HUES6 (cell line): ENCODE data around the gene SLC12A7.

Source experiments
- H3K27ac ChIP-seq: 2 replicates; pipeline ENCODE4 v1.7.0; 2013; ENCODE audit warnings: low read depth, mild to moderate bottlenecking, low read length, inconsistent platforms
- H3K27me3 ChIP-seq: 2 replicates; pipeline ENCODE4 v1.6.1; 2013; ENCODE audit warnings: low read length; ENCODE audit not compliant: control insufficient read depth, insufficient read depth
- H3K36me3 ChIP-seq: 2 replicates; pipeline ENCODE4 v1.6.1; 2013; ENCODE audit warnings: low read length; ENCODE audit not compliant: control insufficient read depth, insufficient read depth
- H3K4me1 ChIP-seq: 2 replicates; pipeline ENCODE4 v1.6.1; 2013; ENCODE audit warnings: low read length; ENCODE audit not compliant: control insufficient read depth, insufficient read depth
- H3K4me3 ChIP-seq: 2 replicates; pipeline ENCODE4 v1.5.1; 2013; ENCODE audit warnings: low read depth, low read length
- H3K9ac ChIP-seq: one replicate; pipeline ENCODE4 v1.6.1; 2013; ENCODE audit warnings: mild to moderate bottlenecking, low read length
- H3K9me3 ChIP-seq: 2 replicates; pipeline ENCODE4 v1.6.1; 2013; ENCODE audit warnings: low read depth, low read length; ENCODE audit not compliant: control insufficient read depth, insufficient read depth

SLC12A7 gene

DNA sequence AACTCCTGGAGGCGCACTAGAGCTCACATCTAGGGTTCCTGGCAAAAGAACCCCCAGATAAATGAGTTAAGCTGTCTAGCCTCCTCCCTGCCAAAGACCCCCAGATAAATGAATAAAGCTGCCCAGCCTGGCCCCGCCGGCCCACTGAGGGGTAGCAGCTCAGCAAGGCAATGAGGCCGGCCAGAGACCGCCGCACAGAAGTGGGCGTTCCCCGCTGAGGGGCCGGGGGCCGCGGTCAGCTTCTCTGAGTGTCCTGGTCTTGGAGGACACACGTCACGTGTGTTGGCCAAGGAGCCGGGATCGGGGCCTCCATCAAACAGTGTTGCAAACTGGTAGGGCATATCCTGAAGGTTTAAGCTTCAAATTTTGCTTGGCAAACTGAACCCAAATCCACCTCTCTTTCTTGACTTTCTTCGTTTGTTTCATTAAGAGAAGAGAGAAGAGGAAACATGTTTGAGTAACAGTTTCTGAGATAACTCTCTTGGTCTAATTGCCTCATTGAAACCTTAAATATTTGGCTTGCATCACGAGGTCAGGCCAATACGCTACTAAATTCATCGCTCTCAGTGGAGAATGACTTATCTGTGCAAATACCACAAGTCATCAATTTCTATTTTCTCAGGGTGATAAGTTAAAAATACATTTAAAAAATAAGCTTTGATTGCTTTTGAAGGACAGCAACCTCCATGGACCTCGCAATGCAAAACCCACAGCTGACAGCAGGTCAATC is 11.7 kb upstream of the SLC12A7 start:
- Histone ChIP-seq H3K27ac (no peak overlapping the region), H3K4me3 (no peak overlapping the region), H3K36me3 (no peaks in the 10 kb centered on the region), H3K27me3 (peaks cover 3% of the 10 kb centered on the region; the same call in 1 of the 2 replicates), H3K9ac (no peak overlapping the region), H3K9me3 (peaks cover 8% of the 10 kb centered on the region; the same call in 1 of the 2 replicates), H3K4me1 (peaks cover 11% of the 10 kb centered on the region; the same call in 1 of the 2 replicates)

DNA sequence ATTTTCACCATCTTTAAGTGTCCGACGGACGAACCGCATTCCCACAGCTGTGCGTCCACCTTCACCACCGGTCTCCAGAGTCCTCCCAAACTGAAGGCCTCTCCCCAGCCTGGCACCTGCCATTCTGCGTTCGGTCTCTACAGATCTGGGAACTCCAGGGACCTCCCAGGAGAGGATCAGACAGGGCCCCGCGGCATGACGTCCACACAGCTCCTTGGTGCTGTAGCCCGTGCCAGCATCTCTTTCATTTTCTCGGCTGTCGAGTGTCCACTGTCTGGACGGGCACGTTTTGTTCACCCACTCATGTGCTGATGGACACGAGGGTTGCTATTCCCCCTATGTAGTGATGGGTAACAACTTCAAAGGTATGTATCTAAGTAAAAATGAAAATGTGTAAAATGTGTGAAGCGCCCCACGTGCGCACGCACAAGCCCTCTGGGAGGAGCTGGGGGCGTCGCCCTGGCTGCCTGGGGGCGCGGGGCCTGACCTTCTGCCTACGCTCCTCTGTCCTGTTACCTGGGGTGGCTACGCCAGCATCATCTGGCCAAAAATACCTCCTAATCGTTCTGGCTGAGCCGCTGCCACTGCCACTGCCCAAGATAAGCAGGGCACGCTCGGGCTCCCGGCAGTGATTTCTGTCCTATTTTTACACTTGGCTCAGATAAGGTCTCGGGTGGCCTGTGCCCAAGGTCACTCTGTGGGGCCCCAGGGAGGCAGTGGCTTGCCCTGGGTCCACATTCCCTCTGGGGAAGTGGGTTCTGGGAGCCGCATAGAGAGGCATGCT is 10.8 kb upstream of the SLC12A7 start:
- no peak overlapping the region for H3K4me3 ChIP-seq
- no peaks in the 10 kb centered on the region for H3K36me3 ChIP-seq
- no peak overlapping the region for H3K9ac ChIP-seq
- H3K27me3 ChIP-seq = peaks cover 3% of the 10 kb centered on the region; the same call in 1 of the 2 replicates
- peaks cover 17% of the 10 kb centered on the region; the same call in 1 of the 2 replicates for H3K4me1 ChIP-seq
- H3K27ac ChIP-seq = no peak overlapping the region
- peaks cover 8% of the 10 kb centered on the region; the same call in 1 of the 2 replicates for H3K9me3 ChIP-seq

GRCh38 chr5:1121891-1122290 is 10.0 kb upstream of the SLC12A7 start:
- peaks cover 17% of the 10 kb centered on the region; the same call in 1 of the 2 replicates for H3K4me1 ChIP-seq
- no peaks in the 10 kb centered on the region for H3K36me3 ChIP-seq
- H3K9ac ChIP-seq = no peak overlapping the region
- peaks cover 8% of the 10 kb centered on the region; the same call in 1 of the 2 replicates for H3K9me3 ChIP-seq
- peaks cover 3% of the 10 kb centered on the region; the same call in 1 of the 2 replicates for H3K27me3 ChIP-seq
- no peak overlapping the region for H3K4me3 ChIP-seq
- H3K27ac ChIP-seq = no peak overlapping the region

GRCh38 chr5:1121044-1121443 is 9.2 kb upstream of the SLC12A7 start:
- Histone ChIP-seq H3K27me3 (peaks cover 6% of the 10 kb centered on the region; the same call in 1 of the 2 replicates), H3K9ac (no peak overlapping the region), H3K27ac (no peak overlapping the region), H3K36me3 (no peaks in the 10 kb centered on the region), H3K4me1 (peaks cover 17% of the 10 kb centered on the region; the same call in 1 of the 2 replicates), H3K4me3 (no peak overlapping the region), H3K9me3 (peaks cover 8% of the 10 kb centered on the region; the same call in 1 of the 2 replicates)

- Histone ChIP-seq H3K27me3 (peaks cover 6% of the 10 kb centered on the region; the same call in 1 of the 2 replicates), H3K36me3 (no peaks in the 10 kb centered on the region), H3K9ac (no peak overlapping the region), H3K4me1 (peaks cover 17% of the 10 kb centered on the region; the same call in 1 of the 2 replicates), H3K4me3 (no peak overlapping the region), H3K9me3 (peaks cover 8% of the 10 kb centered on the region; the same call in 1 of the 2 replicates), H3K27ac (no peak overlapping the region)
Observed at GRCh38 chr5:1120236-1120999, 8.6 kb upstream of the SLC12A7 start.

- Histone ChIP-seq H3K27me3 (peaks cover 6% of the 10 kb centered on the region; the same call in 1 of the 2 replicates), H3K36me3 (no peaks in the 10 kb centered on the region), H3K4me1 (peaks cover 17% of the 10 kb centered on the region; the same call in 1 of the 2 replicates), H3K4me3 (no peak overlapping the region), H3K9ac (no peak overlapping the region), H3K9me3 (peaks cover 4% of the 10 kb centered on the region; the same call in 1 of the 2 replicates), H3K27ac (no peak overlapping the region)
Observed at GRCh38 chr5:1119312-1119831, 7.5 kb upstream of the SLC12A7 start.

DNA sequence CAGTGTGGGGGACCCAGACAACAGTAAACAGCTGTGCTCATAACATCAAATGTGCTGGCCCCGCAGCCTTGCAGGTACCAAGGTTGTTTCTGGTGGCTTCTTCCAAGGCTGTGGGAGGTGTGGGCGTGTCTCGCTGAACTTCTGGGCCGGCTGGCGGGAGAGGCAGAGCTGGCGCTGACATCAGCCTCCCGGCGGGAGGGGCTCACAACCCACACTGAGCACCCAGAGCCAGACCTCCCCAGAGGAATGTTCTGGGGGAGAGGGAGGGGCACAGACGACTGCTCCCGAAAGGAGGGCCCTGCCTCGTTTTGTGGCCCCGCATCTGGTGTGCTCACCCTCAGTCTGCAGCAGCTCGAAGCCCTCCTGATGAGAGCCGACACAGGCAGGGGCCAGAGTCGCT is 6.9 kb upstream of the SLC12A7 start:
- Histone ChIP-seq H3K4me3 (no peak overlapping the region), H3K9ac (no peak overlapping the region), H3K36me3 (no peaks in the 10 kb centered on the region), H3K27ac (no peak overlapping the region), H3K27me3 (peaks cover 6% of the 10 kb centered on the region; the same call in 1 of the 2 replicates), H3K9me3 (no peaks in the 10 kb centered on the region), H3K4me1 (peaks cover 17% of the 10 kb centered on the region; the same call in 1 of the 2 replicates)

GRCh38 chr5:1118231-1118698 is 6.4 kb upstream of the SLC12A7 start:
- peaks cover 17% of the 10 kb centered on the region; the same call in 1 of the 2 replicates for H3K4me1 ChIP-seq
- H3K36me3 ChIP-seq = no peaks in the 10 kb centered on the region
- no peaks in the 10 kb centered on the region for H3K9me3 ChIP-seq
- H3K9ac ChIP-seq = no peak overlapping the region
- H3K4me3 ChIP-seq = no peak overlapping the region
- peaks cover 6% of the 10 kb centered on the region; the same call in 1 of the 2 replicates for H3K27me3 ChIP-seq
- H3K27ac ChIP-seq = no peak overlapping the region

DNA sequence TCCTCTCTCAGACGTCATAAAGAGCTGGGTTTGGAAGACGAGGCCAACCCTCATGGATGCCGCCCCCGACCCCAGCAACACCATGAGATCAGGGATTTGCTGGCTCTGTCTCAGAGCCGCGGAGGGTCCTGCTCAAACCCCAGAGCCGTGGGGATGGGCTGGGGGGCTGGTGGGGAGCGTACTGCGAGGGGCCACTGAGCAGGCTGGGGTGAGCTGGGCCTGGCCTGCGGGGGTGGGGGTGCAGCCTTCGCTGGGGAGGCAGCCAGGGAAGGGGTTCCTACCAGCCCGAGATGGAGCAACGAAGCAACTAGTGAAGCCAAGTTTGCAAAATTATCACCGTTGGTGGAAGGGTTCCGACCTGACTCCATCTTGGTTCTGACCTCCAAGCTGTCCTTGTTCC is 5.1 kb upstream of the SLC12A7 start:
- no peak overlapping the region for H3K27ac ChIP-seq
- no peak overlapping the region for H3K4me3 ChIP-seq
- peaks cover 17% of the 10 kb centered on the region; the same call in 1 of the 2 replicates for H3K4me1 ChIP-seq
- no peak overlapping the region for H3K9ac ChIP-seq
- peaks cover 6% of the 10 kb centered on the region; the same call in 1 of the 2 replicates for H3K27me3 ChIP-seq
- no peaks in the 10 kb centered on the region for H3K36me3 ChIP-seq
- no peaks in the 10 kb centered on the region for H3K9me3 ChIP-seq

DNA sequence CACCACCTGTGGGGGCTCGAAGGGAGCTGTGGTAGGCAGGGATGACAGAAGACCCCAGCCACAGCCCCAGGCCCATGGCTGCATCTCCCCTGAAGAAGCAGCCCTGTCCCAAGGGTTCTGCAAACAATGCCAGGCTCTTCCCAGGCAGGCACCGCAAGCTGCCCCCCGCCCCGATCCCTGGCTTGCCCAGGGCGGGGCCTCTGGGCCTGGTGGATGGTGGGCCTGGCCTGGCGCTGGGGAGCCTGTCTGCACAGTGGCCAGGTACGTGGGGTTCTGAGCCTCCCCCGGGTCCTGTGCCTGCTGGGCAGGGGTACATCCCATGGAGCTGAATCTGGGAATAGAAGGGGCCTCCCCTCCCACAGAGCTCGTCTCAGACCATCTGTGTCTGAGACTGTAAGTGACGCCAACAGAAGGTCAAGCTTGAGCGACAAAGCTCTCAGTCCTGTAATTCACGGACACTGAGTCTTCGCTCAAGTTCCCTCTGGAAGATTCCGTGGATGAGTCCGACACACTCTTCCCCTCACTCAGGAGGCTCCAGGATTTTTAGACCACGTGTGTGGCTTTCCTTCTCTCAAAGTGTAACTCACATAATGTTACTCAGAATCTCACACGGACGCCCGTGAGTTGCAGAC is 4.4 kb upstream of the SLC12A7 start:
- Histone ChIP-seq H3K27me3 (peaks cover 6% of the 10 kb centered on the region; the same call in 1 of the 2 replicates), H3K4me1 (peaks cover 17% of the 10 kb centered on the region; the same call in 1 of the 2 replicates), H3K9ac (no peak overlapping the region)

More for the DNA sequence above, 4.4 kb upstream of the SLC12A7 start:
- Histone ChIP-seq H3K27ac (no peak overlapping the region), H3K9me3 (no peaks in the 10 kb centered on the region), H3K36me3 (no peaks in the 10 kb centered on the region), H3K4me3 (no peak overlapping the region)
